Measurements from ENCODE around the gene CKAP4. TPM values are rescaled to one million over a fixed set of nuclear protein-coding genes. Genes with fewer than 3 reads are reported as not detected.

Gene CKAP4
- total RNA-seq, 1 experiment from 2014 or later, result 108 TPM

DNA sequence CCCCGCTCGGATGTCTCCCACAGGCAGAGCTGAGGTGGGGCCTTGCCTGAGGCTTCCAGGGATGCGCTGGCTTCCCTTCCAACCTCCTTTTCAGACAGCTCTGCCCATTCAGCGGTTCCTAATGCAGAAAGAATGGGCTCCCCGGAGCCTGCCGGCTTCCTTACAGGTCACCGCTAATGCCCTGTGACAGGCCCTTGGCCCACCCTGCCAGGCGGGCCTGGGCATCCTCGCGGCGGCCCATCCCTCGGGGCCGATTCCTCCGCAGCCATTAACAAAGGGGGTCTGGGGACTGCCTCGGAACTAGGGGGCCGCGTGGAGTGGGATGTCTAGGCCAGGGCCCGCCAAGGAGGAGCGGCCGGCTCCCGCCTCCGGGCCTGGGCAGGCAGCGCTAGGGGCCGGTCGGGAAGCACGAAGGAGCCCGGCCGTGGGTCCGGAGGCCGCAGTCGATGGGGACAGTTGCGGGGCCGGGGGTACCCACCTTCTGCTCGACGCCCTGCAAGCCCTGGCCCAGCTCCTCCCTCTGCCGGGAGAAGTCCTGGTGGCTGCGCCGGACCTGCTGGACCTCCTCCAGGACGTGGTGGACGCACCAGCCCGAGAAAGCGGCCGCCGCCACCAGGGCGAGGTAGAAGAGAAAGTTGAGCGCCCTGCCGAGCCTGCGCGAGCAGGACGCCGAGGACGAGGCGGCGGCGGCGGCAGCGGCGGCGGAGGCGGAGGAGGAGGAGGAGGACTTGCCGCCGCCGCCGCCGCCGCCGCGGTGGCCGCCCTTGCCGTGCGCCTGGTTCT lies 738 bp downstream of the CKAP4 start:
- BruUV-seq (replicated peaks), result no TSS peak
- TF ChIP-seq, protein P1, sequence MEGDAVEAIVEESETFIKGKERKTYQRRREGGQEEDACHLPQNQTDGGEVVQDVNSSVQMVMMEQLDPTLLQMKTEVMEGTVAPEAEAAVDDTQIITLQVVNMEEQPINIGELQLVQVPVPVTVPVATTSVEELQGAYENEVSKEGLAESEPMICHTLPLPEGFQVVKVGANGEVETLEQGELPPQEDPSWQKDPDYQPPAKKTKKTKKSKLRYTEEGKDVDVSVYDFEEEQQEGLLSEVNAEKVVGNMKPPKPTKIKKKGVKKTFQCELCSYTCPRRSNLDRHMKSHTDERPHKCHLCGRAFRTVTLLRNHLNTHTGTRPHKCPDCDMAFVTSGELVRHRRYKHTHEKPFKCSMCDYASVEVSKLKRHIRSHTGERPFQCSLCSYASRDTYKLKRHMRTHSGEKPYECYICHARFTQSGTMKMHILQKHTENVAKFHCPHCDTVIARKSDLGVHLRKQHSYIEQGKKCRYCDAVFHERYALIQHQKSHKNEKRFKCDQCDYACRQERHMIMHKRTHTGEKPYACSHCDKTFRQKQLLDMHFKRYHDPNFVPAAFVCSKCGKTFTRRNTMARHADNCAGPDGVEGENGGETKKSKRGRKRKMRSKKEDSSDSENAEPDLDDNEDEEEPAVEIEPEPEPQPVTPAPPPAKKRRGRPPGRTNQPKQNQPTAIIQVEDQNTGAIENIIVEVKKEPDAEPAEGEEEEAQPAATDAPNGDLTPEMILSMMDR (IDR thresholded peaks at IDR 0.05; ENCODE audit: unreplicated experiment), result no peak
- intact Hi-C loops (cut with micrococcal nuclease; ENCODE audit: unreplicated experiment), result loop anchor here (5.0 kb wide), 2 partner anchors 60 to 110 kb away; partner anchors contain the start of gene POLR3B
- Mint-ChIP-seq H3K27ac (ENCODE audit: unreplicated experiment) (peak overlapping the region; percentile 82), H3K4me1 (ENCODE audit: low read depth, unreplicated experiment) (peaks cover 27% of the 10 kb centered on the region), H3K36me3 (ENCODE audit: insufficient read depth, unreplicated experiment) (peaks cover 50% of the 10 kb centered on the region), H3K4me3 (ENCODE audit: low read depth, unreplicated experiment) (peak overlapping the region; percentile 77), H3K27me3 (ENCODE audit: unreplicated experiment) (no peaks in the 10 kb centered on the region), H3K9me3 (ENCODE audit: low read depth, unreplicated experiment) (no peaks in the 10 kb centered on the region)
- CTCF ChIA-PET, result interaction anchor here (0.8 to 1.1 kb wide), 2 partner anchors 20 to 49 kb away, joined by 4 read pairs; no protein-coding TSS in a partner anchor
- DNase-seq, result peak; percentile 64

DNA sequence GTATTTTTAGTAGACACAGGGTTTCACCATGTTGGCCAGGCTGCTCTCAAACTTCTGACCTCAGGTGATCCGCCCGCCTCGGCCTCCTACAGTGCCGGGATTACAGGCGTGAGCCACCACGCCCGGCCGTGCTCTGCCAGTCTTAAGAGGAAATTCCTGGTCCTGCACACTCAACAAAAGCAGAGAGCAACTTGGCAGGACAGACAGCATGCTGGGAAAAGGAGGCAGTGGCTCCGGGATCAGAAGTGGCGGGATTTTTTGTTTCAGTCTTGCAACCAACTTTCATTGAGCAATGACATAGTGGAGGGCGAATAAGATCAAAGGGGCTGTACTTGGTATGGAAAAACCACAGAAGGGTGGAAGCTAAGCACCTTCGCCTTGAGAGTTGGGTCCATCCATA lies 2.1 kb downstream of the CKAP4 start:
- H3K9me3 Mint-ChIP-seq (ENCODE audit: low read depth, unreplicated experiment), result no peaks in the 10 kb centered on the region
- H3K4me1 Mint-ChIP-seq (ENCODE audit: low read depth, unreplicated experiment), result peaks cover 27% of the 10 kb centered on the region
- peak; percentile 60 for DNase-seq
- no TSS peak for BruUV-seq (replicated peaks)
- peak overlapping the region; percentile 77 for H3K4me3 Mint-ChIP-seq (ENCODE audit: low read depth, unreplicated experiment)
- no peaks in the 10 kb centered on the region for H3K27me3 Mint-ChIP-seq (ENCODE audit: unreplicated experiment)
- H3K27ac Mint-ChIP-seq (ENCODE audit: unreplicated experiment), result peak overlapping the region; percentile 82
- H3K36me3 Mint-ChIP-seq (ENCODE audit: insufficient read depth, unreplicated experiment), result peaks cover 60% of the 10 kb centered on the region
- CTCF ChIA-PET, result no interaction called here
- TF ChIP-seq, protein P1 (IDR thresholded peaks at IDR 0.05; ENCODE audit: unreplicated experiment), result no peak
- intact Hi-C loops (cut with micrococcal nuclease; ENCODE audit: unreplicated experiment), result loop anchor here (5.0 kb wide), 2 partner anchors 62 to 112 kb away; partner anchors contain the start of gene POLR3B

DNA sequence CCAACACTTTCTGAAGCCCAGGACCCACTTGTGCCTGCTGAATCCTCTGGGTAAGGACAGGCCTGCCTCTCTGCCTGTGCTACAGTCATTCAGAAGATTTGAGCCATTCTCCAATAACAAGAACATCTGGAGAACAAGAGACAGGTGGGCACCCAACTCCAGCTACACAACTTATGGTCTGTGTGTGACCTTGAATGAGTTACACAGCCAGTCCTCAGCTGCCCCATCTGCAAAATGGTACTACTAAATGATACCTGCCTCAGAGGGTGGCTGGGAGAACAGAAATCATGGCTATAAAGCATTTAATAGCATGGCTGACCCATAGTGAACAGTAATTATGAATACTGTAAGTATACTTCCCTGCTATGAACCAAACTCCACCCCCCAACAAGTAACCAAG lies 4.2 kb downstream of the CKAP4 start:
- no TSS peak for BruUV-seq (replicated peaks)
- H3K36me3 Mint-ChIP-seq (ENCODE audit: insufficient read depth, unreplicated experiment), result peaks cover 63% of the 10 kb centered on the region
- no peak for DNase-seq
- no peak overlapping the region for H3K27ac Mint-ChIP-seq (ENCODE audit: unreplicated experiment)
- TF ChIP-seq, protein P1 (IDR thresholded peaks at IDR 0.05; ENCODE audit: unreplicated experiment), result no peak
- intact Hi-C loops (cut with micrococcal nuclease; ENCODE audit: unreplicated experiment), result no loop called here
- no peaks in the 10 kb centered on the region for H3K9me3 Mint-ChIP-seq (ENCODE audit: low read depth, unreplicated experiment)
- CTCF ChIA-PET, result interaction anchor here (0.5 kb wide), 1 partner anchor 63 kb away, joined by 3 read pairs; no protein-coding TSS in a partner anchor
- H3K27me3 Mint-ChIP-seq (ENCODE audit: unreplicated experiment), result no peaks in the 10 kb centered on the region
- H3K4me1 Mint-ChIP-seq (ENCODE audit: low read depth, unreplicated experiment), result peaks cover 16% of the 10 kb centered on the region
- no peak overlapping the region for H3K4me3 Mint-ChIP-seq (ENCODE audit: low read depth, unreplicated experiment)

DNA sequence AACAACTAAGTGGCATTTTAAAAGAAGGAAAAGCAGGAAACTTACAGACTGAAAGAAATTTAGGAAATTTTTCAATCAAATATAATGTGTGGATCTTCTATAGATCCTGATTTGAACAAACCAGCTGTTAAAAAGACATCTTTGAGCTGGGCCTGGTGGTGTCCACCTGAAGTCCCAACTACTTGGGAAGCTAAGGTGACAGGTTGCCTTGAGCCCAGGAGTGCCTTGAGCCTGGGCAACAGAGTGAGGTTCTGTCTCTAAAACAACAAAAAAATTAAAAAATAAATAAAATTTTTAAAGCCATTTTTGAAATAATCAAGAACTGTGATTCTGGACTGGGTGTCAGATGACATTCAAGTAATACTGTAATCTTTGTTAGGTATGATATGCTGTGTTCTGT lies 7.0 kb downstream of the CKAP4 start:
- Mint-ChIP-seq H3K4me1 (ENCODE audit: low read depth, unreplicated experiment) (peaks cover 13% of the 10 kb centered on the region), H3K27me3 (ENCODE audit: unreplicated experiment) (no peaks in the 10 kb centered on the region), H3K36me3 (ENCODE audit: insufficient read depth, unreplicated experiment) (peaks cover 53% of the 10 kb centered on the region), H3K4me3 (ENCODE audit: low read depth, unreplicated experiment) (no peak overlapping the region), H3K27ac (ENCODE audit: unreplicated experiment) (no peak overlapping the region), H3K9me3 (ENCODE audit: low read depth, unreplicated experiment) (no peaks in the 10 kb centered on the region)
- intact Hi-C loops (cut with micrococcal nuclease; ENCODE audit: unreplicated experiment), result no loop called here
- CTCF ChIA-PET, result no interaction called here
- no peak for DNase-seq
- TF ChIP-seq, protein P1 (IDR thresholded peaks at IDR 0.05; ENCODE audit: unreplicated experiment), result no peak
- BruUV-seq (replicated peaks), result no TSS peak
